Endothelial cell of umbilical vein (primary cell): ENCODE data around the gene MLPH. TPM values are rescaled to one million over a fixed set of nuclear protein-coding genes. Genes with fewer than 3 reads are reported as not detected.

Source experiments
- BruUV-seq: library from RNA; stranded (reverse); fragments of 400-500 nt; replicated peaks from 2 replicates; lab custom pipeline; 2021; lab: Mats Ljungman, UMichigan
- CTCF ChIA-PET: fragments of 300-600, 350-600 bp; sonication (Branson Sonifier 250); formaldehyde crosslinking; loops from one replicate; lab custom pipeline; 2021; ENCODE audit warnings: antibody characterized with exemption, inconsistent platforms; lab: Charles Lee
- POLR2A ChIA-PET: fragments of 300-600, 350-600 bp; sonication (Branson Sonifier 250); formaldehyde crosslinking; loops from one replicate; lab custom pipeline; 2021; ENCODE audit warnings: antibody characterized with exemption, inconsistent platforms; lab: Charles Lee
- DNase-seq: peaks from one replicate; pipeline ENCODE4 v3.0.0-alpha.2; 2011; ENCODE audit warnings: low read depth, low spot score
- FAIRE-seq: peaks from 2 replicates; lab custom pipeline; 2011; peaks lifted over from hg19 to GRCh38; lab: Jason Lieb, UNC
- H2AFZ ChIP-seq: 2 replicates; pipeline ENCODE4 v1.6.0; 2012; ENCODE audit warnings: low read depth, low read length, control low read depth, inconsistent platforms
- H3K27ac ChIP-seq: 2 replicates; pipeline ENCODE4 v1.5.1; 2011; ENCODE audit warnings: low read depth, mild to moderate bottlenecking, control low read depth, low read length, moderate library complexity; ENCODE audit not compliant: insufficient read depth
- H3K27me3 ChIP-seq, 2 experiments: 2 replicates each; pipeline versions ENCODE4 v1.6.0 to v1.6.1; 2011; ENCODE audit warnings: low read length in 2 of 2, mixed read lengths in 1 of 2; ENCODE audit not compliant: control insufficient read depth in 2 of 2, insufficient read depth in 2 of 2
- H3K36me3 ChIP-seq, 2 experiments: 2 replicates in 1 of 2; 3 replicates in 1 of 2; pipeline ENCODE4 v1.5.1; 2011; ENCODE audit warnings: low read length in 2 of 2, mild to moderate bottlenecking in 1 of 2, moderate library complexity in 1 of 2; ENCODE audit not compliant: control insufficient read depth in 2 of 2, insufficient read depth in 2 of 2; ENCODE audit errors: extremely low read depth in 1 of 2
- H3K4me1 ChIP-seq: 3 replicates; pipeline ENCODE4 v1.5.1; 2011; ENCODE audit warnings: mild to moderate bottlenecking, low read length; ENCODE audit not compliant: control insufficient read depth, insufficient read depth; ENCODE audit errors: extremely low read depth
- H3K4me2 ChIP-seq: 2 replicates; pipeline ENCODE4 v1.6.1; 2011; ENCODE audit warnings: low read length, control low read depth, mixed read lengths; ENCODE audit not compliant: insufficient read depth
- H3K4me3 ChIP-seq, 3 experiments: fragments of 200-600 bp in 1 of 3; sonication (generic), shearing (Covaris generic) in 1 of 3; replicated peaks in 1 of 3; 2 replicates each; pipeline ENCODE4 v1.5.1; 2011 to 2016; ENCODE audit warnings: control low read depth in 3 of 3, low read length in 3 of 3, mild to moderate bottlenecking in 2 of 3, inconsistent platforms in 1 of 3, low read depth in 1 of 3, moderate library complexity in 1 of 3; ENCODE audit not compliant: insufficient read depth in 1 of 3
- H3K79me2 ChIP-seq: 2 replicates; pipeline ENCODE4 v1.6.0; 2012; ENCODE audit warnings: low read length, inconsistent platforms; ENCODE audit not compliant: control insufficient read depth, insufficient read depth
- H3K9ac ChIP-seq: replicated peaks from 2 replicates; pipeline ENCODE3; 2011; ENCODE audit warnings: low read length, control low read depth; ENCODE audit not compliant: insufficient read depth; ENCODE audit errors: extremely low read depth
- H3K9me1 ChIP-seq: replicated peaks from 3 replicates; pipeline ENCODE4 v1.6.0; 2011; ENCODE audit warnings: mild to moderate bottlenecking, low read length; ENCODE audit not compliant: control insufficient read depth, insufficient read depth; ENCODE audit errors: extremely low read depth
- H3K9me3 ChIP-seq: replicated peaks from 2 replicates; pipeline ENCODE4 v1.5.1; 2012; ENCODE audit warnings: low read length, inconsistent platforms; ENCODE audit not compliant: control insufficient read depth, insufficient read depth
- H4K20me1 ChIP-seq: replicated peaks from 2 replicates; pipeline ENCODE3; 2011; ENCODE audit warnings: mild to moderate bottlenecking, low read length; ENCODE audit not compliant: control insufficient read depth, insufficient read depth; ENCODE audit errors: extremely low read depth
- CTCF ChIP-seq, 2 donors: IDR thresholded peaks; 1 replicate in 1 of 2; 2 replicates in 1 of 2; pipeline ENCODE4 v1.5.1; 2011; ENCODE audit warnings: low read length in 2 of 2, mild to moderate bottlenecking in 2 of 2, moderate library complexity in 2 of 2, control low read depth in 1 of 2, inconsistent platforms in 1 of 2, low read depth in 1 of 2; ENCODE audit not compliant: insufficient read depth in 1 of 2; ENCODE audit errors: extremely low read depth in 1 of 2
- EZH2 ChIP-seq: IDR thresholded peaks from 2 replicates; pipeline ENCODE4 v1.6.1; 2012; ENCODE audit warnings: borderline replicate concordance, low read depth, mild to moderate bottlenecking, moderate library complexity, low read length, inconsistent platforms; ENCODE audit not compliant: severe bottlenecking
- FOS ChIP-seq: IDR thresholded peaks from 2 replicates; pipeline ENCODE4 v1.6.1; 2011; ENCODE audit warnings: mild to moderate bottlenecking, low read length, moderate library complexity, borderline replicate concordance; ENCODE audit not compliant: insufficient read depth
- GATA2 ChIP-seq: IDR thresholded peaks from 2 replicates; pipeline ENCODE4 v1.7.0; 2011; ENCODE audit warnings: low read depth, mild to moderate bottlenecking, moderate library complexity, mixed read lengths, low read length; ENCODE audit not compliant: insufficient read length, insufficient read depth
- JUN ChIP-seq: IDR thresholded peaks from 2 replicates; pipeline ENCODE4 v1.6.1; 2011; ENCODE audit warnings: borderline replicate concordance, low read depth; ENCODE audit not compliant: insufficient read length, insufficient read depth
- MAX ChIP-seq: IDR thresholded peaks from 2 replicates; pipeline ENCODE4 v1.6.1; 2011; ENCODE audit not compliant: insufficient read depth, insufficient read length
- MYC ChIP-seq: IDR thresholded peaks from one replicate; pipeline ENCODE4 v1.6.1; 2011; ENCODE audit warnings: mild to moderate bottlenecking, low read depth, low read length
- POLR2A ChIP-seq: IDR thresholded peaks from 2 replicates; pipeline ENCODE4 v1.6.1; 2012; ENCODE audit warnings: low read depth, mild to moderate bottlenecking, control low read depth, low read length
- POLR2AphosphoS5 ChIP-seq: IDR thresholded peaks from 2 replicates; pipeline ENCODE4 v1.6.1; 2012; ENCODE audit warnings: low read depth, mild to moderate bottlenecking, control low read depth, low read length, moderate library complexity; ENCODE audit not compliant: insufficient read depth
- dilution Hi-C: fragments of 300-500 bp; cut with MboI; formaldehyde crosslinking; loops from one replicate; pipeline ENCODE4 v1.15.0; 2019; ENCODE audit warnings: low sequenced_read_pairs; ENCODE audit not compliant: extremely low pct_ligation_motif_present
- intact Hi-C: fragments of 100-400 bp; cut with micrococcal nuclease; formaldehyde crosslinking; loops from one replicate; pipeline ENCODE4 v1.10.0; 2022
- polyA plus RNA-seq, 4 experiments: library from polyadenylated mRNA; depleted of rRNA in 3 of 4; stranded (reverse) in 3 of 4; unstranded in 1 of 4; fragments of >200 nt; gene quantifications; 2 replicates each; pipeline versions ENCODE4 v1.2.1 to v1.2.3, GENCODE V29; 2011 to 2012; ENCODE audit warnings: missing spikeins in 1 of 4
- total RNA-seq: library from RNA; stranded (reverse); gene quantifications from 2 replicates; pipeline ENCODE4 v1.2.3, GENCODE V29; 2021

The MLPH gene
- total and polyA plus RNA-seq, 2 donors (not counting 3 experiments of a cell fraction or from before 2014, with no cell fraction given): not detected

DNA sequence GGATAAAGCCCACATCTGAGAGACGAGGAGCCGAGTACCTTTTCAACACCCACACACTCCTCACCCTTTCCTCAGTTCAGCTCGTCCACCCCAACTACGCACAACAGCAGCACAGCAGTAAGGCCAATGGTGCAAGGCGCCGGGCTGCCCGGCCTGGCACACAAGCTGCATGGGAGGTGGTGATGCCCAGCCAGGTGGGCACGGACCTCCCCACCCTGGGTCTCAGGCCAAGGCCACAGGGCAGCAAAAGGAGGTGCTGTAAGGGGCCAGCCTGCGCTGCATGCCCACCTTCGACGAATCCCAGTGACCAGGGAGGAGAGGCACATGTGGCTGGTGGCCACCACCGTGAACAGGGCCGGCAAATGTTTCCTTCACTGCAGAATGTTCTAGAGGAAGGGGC, 36.5 kb upstream of the MLPH start:
- Histone ChIP-seq H3K27me3 (peaks cover 57 to 67% of the 10 kb centered on the region in 2 experiments), H4K20me1 (no peaks in the 10 kb centered on the region), H3K4me3 (no peak overlapping the region), H3K9me3 (no peaks in the 10 kb centered on the region), H3K27ac (no peak overlapping the region), H3K9me1 (no peaks in the 10 kb centered on the region), H2AFZ (no peak overlapping the region), H3K4me1 (peaks cover 11% of the 10 kb centered on the region), H3K4me2 (no peak overlapping the region), H3K9ac (no peak overlapping the region), H3K79me2 (no peaks in the 10 kb centered on the region), H3K36me3 (no peaks in the 10 kb centered on the region)
- BruUV-seq: no TSS peak
- dilution Hi-C loops: no loop called here
- DNase-seq (no peak), FAIRE-seq (no peak)
- CTCF ChIA-PET: interaction anchor here (1.4 to 3.8 kb wide), 5 partner anchors 14 to 285 kb away, joined by 5 to 13 read pairs (median 6); no protein-coding TSS in a partner anchor
- TF ChIP-seq JUN (no peak), EZH2 (peak; percentile 18)
- intact Hi-C loops: no loop called here
- POLR2A ChIA-PET: no interaction called here

GRCh38 chr2:237451643-237452469, 35.2 kb upstream of the MLPH start:
- Histone ChIP-seq H2AFZ (no peak overlapping the region), H3K36me3 (no peaks in the 10 kb centered on the region), H3K79me2 (no peaks in the 10 kb centered on the region), H3K27ac (no peak overlapping the region), H3K9me3 (no peaks in the 10 kb centered on the region), H3K4me3 (no peak overlapping the region), H3K4me2 (no peak overlapping the region), H3K9ac (no peak overlapping the region), H4K20me1 (no peaks in the 10 kb centered on the region), H3K27me3 (peaks cover 63 to 72% of the 10 kb centered on the region in 2 experiments), H3K9me1 (no peaks in the 10 kb centered on the region), H3K4me1 (peaks cover 11% of the 10 kb centered on the region)
- no peak for FAIRE-seq
- no TSS peak for BruUV-seq
- intact Hi-C loops: no loop called here
- ChIA-PET POLR2A (no interaction called here), CTCF (interaction anchor here (0.7 to 3.8 kb wide), 6 partner anchors 13 to 120 kb away, joined by 3 to 13 read pairs (median 5); no protein-coding TSS in a partner anchor)
- no peak for DNase-seq
- dilution Hi-C loops: no loop called here
- TF ChIP-seq MAX (no peak), GATA2 (no peak), MYC (no peak), FOS (no peak), JUN (no peak), POLR2A (no peak), CTCF (IDR thresholded peaks at IDR 0.05; ENCODE audit: extremely low read depth in 1 of 2, insufficient read depth in 1 of 2, low read depth in 1 of 2, low read length in 2 of 2) (no peak), POLR2AphosphoS5 (no peak), EZH2 (no peak)
